Mammary epithelial cell (primary cell): ENCODE results near the gene DENND11.

ENCODE experiments used
- CTCF ChIP-seq, 2 donors: IDR thresholded peaks in 1 of 2; conservative IDR thresholded peaks in 1 of 2; 2 replicates each; pipeline ENCODE4 v1.5.1; 2011 to 2012; ENCODE audit warnings: inconsistent platforms in 2 of 2, low read length in 2 of 2, mild to moderate bottlenecking in 2 of 2, control low read depth in 1 of 2, low read depth in 1 of 2; ENCODE audit not compliant: insufficient read depth in 1 of 2; ENCODE audit errors: extremely low read depth in 1 of 2
- EZH2 ChIP-seq: IDR thresholded peaks from 2 replicates; pipeline ENCODE4 v1.6.1; 2012; ENCODE audit warnings: low read length, inconsistent platforms, borderline replicate concordance

- no peak for TF ChIP-seq EZH2
- TF ChIP-seq CTCF (conservative IDR thresholded peaks at IDR 0.05 in 1 of 2, IDR thresholded peaks at IDR 0.05 in 1 of 2; ENCODE audit: extremely low read depth in 1 of 2, insufficient read depth in 1 of 2, low read depth in 1 of 2, low read length in 2 of 2), result no peak
Measured at GRCh38 chr7:141686074-141686473, 15.9 kb downstream of the DENND11 start.
